Measurements from ENCODE around the gene EBI3.
"Not testable (repeated sequence)": the region's sequence is repeated elsewhere in the genome, so short reads cannot be mapped to it uniquely, and the experiment has no call there.

EBI3 gene

GRCh38 chr19:4274321-4274686 is 45.0 kb downstream of the EBI3 start:
- in situ Hi-C loops (cut with MboI; ENCODE audit: low sequenced_read_pairs), result not testable (repeated sequence)

- in situ Hi-C loops (cut with MboI; ENCODE audit: low sequenced_read_pairs), result no loop called here
These were observed 47.9 kb downstream of the EBI3 start for GRCh38 chr19:4277191-4277696.

GRCh38 chr19:4278010-4278409 is 48.7 kb downstream of the EBI3 start:
- in situ Hi-C loops (cut with MboI; ENCODE audit: low sequenced_read_pairs), result no loop called here

GRCh38 chr19:4278419-4279266 is 49.3 kb downstream of the EBI3 start, which contains the start of gene SHD:
SHD (plus strand) TSS chr19:4279266; CDS start chr19:4280064, 798 bp downstream.
- in situ Hi-C loops (cut with MboI; ENCODE audit: low sequenced_read_pairs), result no loop called here

GRCh38 chr19:4279267-4279529 is 49.9 kb downstream of the EBI3 start:
- in situ Hi-C loops (cut with MboI; ENCODE audit: low sequenced_read_pairs), result no loop called here

GRCh38 chr19:4279530-4280422 is 50.5 kb downstream of the EBI3 start:
- in situ Hi-C loops (cut with MboI; ENCODE audit: low sequenced_read_pairs), result no loop called here

- in situ Hi-C loops (cut with MboI; ENCODE audit: low sequenced_read_pairs), result no loop called here
These were observed 55.0 kb downstream of the EBI3 start for GRCh38 chr19:4284176-4284958.

GRCh38 chr19:4284974-4285373 is 55.7 kb downstream of the EBI3 start:
- in situ Hi-C loops (cut with MboI; ENCODE audit: low sequenced_read_pairs), result no loop called here

GRCh38 chr19:4286141-4286540 is 56.8 kb downstream of the EBI3 start:
- in situ Hi-C loops (cut with MboI; ENCODE audit: low sequenced_read_pairs), result not testable (repeated sequence)
